SW480 (cell line): ENCODE results near the gene PSMB5.

Experiments
- DNase-seq: peaks from one replicate; pipeline ENCODE4 v3.0.0-alpha.2; 2016; ENCODE audit warnings: low spot score

The PSMB5 gene

GRCh38 chr14:23058654-23059504, 24.2 kb upstream of the PSMB5 start:
- no peak for DNase-seq

GRCh38 chr14:23057757-23058653, 23.3 kb upstream of the PSMB5 start:
- DNase-seq = peak; percentile 83

DNA sequence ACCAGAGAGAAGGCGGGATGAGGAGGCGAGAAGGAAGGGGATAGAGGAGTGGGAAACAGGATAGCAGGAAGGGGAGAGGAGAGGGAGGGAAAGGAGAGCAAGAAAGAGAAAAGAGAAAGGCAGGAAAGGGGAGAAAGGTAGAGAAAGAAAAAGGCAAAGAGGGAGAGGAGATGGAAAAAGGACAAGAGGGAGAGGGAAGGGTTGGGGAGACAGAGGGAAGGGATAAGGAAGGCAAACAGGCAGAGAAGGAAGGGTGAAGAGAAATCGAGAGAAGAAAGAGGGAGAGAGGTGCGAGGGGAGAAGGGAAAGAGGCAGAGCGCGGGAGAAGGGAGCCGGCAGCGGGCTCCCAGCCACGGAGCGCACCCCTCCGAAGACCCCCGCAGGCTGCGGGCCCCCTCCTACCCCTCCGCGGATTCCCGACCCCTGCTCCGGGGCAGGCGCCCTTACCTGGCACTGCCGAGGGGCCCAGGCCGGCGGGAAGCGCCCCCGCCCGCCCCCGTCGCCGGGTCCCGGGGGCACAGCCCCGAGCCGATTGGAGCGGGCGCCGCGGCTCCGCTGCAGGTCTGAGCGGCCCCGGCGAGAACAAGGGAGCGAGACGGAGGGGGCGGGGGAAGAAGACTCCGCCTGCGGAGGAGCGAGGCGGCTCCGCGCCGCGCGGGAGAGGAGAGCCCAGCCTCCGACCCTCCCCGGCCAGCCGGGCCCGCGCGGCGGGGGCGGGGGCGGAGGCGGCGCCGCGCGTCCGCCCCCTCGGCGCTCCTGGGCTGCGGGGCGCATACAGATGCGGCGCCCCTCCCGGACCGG, 22.5 kb upstream of the PSMB5 start, which contains the start of gene CDH24:
Gene CDH24, minus strand, starts transcription at position 565 of the 801 bp plus-strand sequence. CDS start 1,787 bp downstream, outside the sequence.
- DNase-seq = peak; percentile 51

DNA sequence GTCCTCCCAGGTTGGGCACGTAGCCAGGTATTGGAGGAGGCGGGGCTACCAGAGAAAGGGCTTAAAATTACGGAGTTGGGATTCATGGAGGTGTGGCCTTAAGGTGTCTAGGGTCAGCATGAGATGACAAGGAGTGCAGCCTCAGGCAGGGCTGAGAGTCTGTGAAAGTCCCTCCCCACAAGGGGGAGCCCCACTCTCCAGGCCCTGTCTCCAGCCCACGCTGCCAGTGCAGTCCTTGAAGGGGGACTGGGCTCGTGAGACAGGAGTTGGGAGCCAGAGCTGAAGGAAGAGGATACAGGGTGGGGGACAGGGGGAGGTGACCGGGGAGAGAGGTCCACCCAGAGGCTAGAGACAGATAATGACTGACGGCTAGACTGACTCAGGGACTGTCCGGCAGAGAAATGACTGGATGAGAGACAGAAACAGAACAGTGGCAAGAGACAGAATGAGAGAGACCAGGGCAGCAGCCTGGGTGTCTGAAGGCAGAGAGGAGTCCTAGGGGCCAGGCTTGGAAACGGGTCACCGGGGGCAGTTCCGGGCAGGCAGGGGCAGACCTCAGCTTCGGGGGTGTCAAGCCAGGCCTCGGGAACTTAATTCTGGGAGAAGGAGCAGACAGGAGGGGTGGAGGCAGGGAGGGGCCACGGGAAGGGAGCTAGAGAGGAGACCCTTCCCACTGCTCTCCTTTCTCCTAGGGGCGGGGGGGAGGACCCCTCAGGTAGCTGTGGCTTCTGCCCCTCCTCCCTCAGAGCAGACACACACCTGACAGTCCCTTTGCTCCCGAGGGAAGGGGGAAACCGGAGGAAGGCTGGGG, 21.6 kb upstream of the PSMB5 start:
- peak; percentile 78 for DNase-seq

DNA sequence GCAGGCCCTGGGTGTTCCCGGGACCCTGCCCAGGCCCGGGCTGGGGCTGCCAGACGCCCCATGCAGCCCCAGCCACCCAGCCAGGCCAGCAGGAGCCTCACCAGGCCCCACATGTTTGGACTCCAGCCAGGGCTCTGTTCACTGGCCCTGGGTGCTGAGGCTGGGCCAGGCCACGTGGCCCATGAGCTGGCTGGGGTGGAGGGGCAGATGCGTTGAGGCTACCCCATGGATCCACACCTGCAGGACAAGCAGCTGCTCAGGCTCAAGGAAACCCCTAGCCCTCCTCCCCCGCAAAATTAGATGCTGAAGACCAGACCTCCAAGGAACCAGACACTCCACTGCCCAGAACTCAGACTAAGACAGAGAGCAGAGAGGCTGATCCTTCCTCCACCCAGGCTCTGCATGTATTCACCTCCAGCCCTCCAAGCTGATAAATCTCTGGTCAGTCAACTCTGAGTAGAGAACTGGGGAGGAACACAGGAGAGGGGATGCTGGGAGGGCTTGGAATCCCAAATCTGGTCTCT, 21.0 kb upstream of the PSMB5 start:
- DNase-seq = no peak

- DNase-seq = no peak
These were observed 20.4 kb upstream of the PSMB5 start for GRCh38 chr14:23055147-23055550.

- DNase-seq = no peak
These were observed 19.5 kb upstream of the PSMB5 start for GRCh38 chr14:23054000-23054811.

DNA sequence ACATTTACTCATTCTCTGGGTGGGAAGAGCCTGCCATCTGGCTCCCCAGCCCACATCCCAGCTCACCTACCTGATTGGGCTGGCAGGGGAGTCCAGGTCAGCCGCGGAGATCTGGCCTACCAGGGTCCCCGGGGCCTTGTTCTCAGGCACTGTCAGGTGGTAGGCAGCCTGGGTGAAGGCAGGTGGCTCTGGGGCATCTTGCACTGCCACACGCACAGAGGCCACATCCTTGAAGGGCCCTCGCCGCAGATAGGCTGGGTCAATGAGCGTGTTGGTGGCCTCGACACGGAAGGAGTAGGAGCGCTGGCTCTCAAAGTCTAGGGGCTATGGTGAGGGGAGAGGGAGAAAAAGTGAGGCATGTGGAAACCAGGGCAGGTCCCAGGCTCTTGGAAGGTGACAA, 18.7 kb upstream of the PSMB5 start:
- DNase-seq = no peak

- DNase-seq = no peak
These were observed 18.0 kb upstream of the PSMB5 start for GRCh38 chr14:23052671-23053070.

- DNase-seq = no peak
These were observed 17.5 kb upstream of the PSMB5 start for GRCh38 chr14:23052182-23052623.

- no peak for DNase-seq
These were observed 16.7 kb upstream of the PSMB5 start for GRCh38 chr14:23051141-23052057.

DNA sequence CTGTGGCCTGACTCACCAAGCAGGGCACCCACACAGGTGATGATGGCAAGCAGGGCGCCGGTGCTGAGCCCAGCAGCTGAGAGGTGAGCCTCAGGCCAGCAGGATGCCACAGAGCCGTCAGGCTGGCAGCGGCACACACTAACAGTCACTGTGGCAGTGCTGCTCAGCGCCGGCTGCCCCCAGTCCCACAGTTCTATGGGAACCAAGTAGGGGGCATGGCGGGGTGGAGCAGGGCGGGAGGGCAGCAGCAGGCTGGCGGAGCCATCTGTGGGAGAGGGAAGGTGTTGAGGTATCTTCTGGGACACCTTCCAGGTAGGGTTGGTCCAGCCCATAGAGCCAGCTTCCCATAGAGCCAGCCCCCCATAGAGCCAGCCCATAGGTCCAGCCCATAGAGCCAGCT, 14.3 kb upstream of the PSMB5 start:
- no peak for DNase-seq

DNA sequence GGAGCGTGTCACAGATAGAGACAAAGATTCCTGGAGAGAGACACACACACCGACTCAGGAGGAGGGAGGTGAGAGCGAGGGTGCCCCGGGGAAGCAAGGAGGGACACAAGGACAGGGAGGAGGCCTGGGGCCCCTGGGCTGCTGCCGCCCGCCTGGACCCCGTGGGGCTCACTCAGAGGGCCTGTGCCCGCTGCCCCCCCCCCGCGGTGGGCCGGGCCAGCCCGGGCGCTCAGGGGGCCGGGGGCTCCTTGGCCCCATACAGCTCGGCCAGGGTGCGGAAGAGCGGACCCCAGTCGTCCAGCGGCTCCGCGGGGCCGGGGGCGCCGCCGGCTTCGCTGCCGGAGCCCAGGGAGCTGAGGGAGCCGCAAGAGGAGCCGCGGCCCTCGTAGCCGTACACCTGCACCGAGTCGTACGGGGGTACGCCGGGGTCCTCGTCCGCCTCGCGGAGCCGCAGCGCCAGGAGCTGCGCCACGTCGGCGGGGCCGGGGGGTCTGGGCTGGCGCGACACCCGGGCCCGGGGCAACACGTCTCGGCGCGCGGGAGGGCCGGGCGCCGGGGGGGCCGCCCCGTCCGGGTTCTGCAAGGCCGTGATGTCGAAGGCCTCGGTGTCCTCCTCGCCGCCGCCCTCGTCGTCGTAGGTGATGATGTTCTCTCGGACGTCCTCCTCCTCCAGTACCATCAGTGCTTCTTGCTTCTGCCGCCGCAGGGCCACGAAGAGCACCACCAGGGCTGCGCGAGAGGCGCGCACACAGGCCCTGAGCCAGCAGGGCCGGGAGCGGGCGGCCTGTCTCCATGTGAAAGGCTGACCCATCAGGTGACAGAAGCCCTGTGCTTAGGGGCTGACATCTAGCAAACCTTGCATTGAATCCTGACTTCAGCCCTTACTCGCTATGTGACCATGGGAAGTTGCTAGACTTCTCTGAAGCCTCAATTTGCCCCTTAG, 13.3 kb upstream of the PSMB5 start:
- DNase-seq = no peak

- DNase-seq = no peak
These were observed 12.4 kb upstream of the PSMB5 start for GRCh38 chr14:23047034-23047634.

GRCh38 chr14:23045419-23046357, 11.0 kb upstream of the PSMB5 start:
- no peak for DNase-seq

DNA sequence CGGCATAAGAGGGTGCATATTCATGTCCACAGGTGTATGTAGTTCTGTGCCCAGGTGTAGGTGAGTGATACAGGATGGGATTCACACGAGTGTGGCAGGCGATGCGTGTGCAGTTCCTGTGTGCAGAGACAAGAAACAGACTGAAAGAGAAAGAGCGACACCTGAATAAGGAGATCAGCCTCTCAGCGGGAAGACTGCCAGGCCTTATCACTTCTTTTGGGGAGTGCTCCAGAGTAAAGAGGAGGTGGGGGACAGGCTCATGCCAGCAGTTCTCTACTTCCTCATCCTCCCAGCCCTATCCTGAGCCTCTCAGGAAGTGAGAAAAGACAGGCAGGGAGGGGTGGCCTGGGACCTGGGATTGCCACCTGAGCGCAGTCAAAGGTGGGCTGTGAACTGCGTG, 10.1 kb upstream of the PSMB5 start:
- no peak for DNase-seq
